T-helper 1 cell treated with Interleukin-12 subunit alpha and Interleukin-12 subunit beta and Interleukin-4 antibody, amounts not matched to agents 30 ng/mL and 1 ng/mL, for 36 hours (primary cell): ENCODE results near the gene ZFHX2. TPM values are rescaled to one million over a fixed set of nuclear protein-coding genes. Genes with fewer than 3 reads are reported as not detected.
"Not testable (repeated sequence)": the region's sequence is repeated elsewhere in the genome, so short reads cannot be mapped to it uniquely, and the experiment has no call there.

Experiments used
- intact Hi-C: fragments of 100-400 bp; cut with micrococcal nuclease; formaldehyde crosslinking; loops from one replicate; pipeline ENCODE4 v1.15.1; 2024
- total RNA-seq: library from RNA; stranded (reverse); gene quantifications from 2 replicates; pipeline ENCODE4 v1.2.3, GENCODE V29; 2022

ZFHX2 gene
- total RNA-seq, 1 donor from 2014 or later = 2.9 TPM

DNA sequence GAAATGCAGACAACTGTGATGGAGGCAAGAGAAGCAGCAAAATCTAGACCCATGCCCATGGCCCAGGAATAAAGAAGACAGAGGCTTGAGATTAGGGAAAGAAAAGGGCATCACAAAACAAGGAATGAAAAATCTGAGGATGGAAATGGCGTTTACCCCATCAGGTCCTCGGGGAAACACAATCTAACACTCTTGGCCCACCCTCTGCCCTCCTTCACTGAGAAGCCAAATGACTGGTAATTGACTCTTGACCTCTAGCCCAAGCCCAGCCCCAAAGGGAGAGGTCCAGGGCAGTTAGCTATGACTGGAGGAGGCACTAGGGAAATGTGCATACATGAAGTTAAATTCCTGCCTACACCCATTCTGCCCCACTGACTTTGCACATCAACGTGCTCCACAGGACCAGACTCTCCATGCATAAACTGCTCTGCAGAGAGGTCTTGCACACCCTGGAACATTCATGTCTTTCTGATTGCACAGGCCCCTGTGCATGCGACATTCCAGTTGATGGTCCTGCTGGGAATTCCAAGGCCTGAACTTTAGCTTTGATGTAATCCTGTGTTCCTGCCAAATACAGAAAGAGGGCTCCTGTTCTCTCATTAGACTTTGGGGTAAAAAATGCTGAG lies 5.7 kb downstream of the ZFHX2 start:
- intact Hi-C loops = no loop called here

- intact Hi-C loops = no loop called here
Measured at GRCh38 chr14:23544511-23545447, 6.8 kb downstream of the ZFHX2 start.

DNA sequence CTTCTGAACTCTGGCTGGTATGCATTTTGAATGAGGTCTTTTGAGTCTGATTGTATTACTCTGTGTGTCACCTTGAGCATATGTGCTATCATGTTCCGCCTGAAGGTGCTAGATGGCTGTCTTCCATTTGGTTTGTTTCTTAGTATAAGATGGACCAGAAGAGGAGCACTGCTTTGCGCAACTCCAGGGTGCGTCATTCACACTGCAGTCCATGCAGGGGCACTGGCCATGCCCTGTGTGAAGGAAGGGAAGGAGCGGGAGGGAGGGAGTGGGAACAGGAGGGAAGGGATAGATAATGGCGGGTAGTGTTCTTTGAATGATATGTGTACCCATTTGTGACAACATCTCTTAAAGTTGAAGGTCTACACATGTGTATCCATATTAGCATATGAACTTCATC lies 8.2 kb downstream of the ZFHX2 start:
- intact Hi-C loops = no loop called here

GRCh38 chr14:23542261-23542660 lies 9.3 kb downstream of the ZFHX2 start:
- intact Hi-C loops = no loop called here

DNA sequence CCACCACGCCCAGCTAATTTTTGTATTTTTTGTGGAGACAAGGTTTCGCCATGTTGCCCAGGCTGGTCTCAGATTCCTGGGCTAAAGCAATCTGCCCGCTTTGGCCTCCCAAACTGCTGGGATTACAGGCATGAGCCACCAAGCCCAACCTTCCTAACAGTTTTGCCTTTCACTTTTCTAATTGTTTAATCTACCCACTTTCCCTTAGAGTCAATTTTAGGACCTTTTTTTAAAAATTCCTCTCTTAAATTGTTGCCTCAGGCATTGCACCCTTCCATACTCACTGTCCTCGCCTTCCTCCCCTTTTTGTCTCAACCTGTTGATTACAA lies 11.5 kb downstream of the ZFHX2 start:
- intact Hi-C loops = no loop called here

DNA sequence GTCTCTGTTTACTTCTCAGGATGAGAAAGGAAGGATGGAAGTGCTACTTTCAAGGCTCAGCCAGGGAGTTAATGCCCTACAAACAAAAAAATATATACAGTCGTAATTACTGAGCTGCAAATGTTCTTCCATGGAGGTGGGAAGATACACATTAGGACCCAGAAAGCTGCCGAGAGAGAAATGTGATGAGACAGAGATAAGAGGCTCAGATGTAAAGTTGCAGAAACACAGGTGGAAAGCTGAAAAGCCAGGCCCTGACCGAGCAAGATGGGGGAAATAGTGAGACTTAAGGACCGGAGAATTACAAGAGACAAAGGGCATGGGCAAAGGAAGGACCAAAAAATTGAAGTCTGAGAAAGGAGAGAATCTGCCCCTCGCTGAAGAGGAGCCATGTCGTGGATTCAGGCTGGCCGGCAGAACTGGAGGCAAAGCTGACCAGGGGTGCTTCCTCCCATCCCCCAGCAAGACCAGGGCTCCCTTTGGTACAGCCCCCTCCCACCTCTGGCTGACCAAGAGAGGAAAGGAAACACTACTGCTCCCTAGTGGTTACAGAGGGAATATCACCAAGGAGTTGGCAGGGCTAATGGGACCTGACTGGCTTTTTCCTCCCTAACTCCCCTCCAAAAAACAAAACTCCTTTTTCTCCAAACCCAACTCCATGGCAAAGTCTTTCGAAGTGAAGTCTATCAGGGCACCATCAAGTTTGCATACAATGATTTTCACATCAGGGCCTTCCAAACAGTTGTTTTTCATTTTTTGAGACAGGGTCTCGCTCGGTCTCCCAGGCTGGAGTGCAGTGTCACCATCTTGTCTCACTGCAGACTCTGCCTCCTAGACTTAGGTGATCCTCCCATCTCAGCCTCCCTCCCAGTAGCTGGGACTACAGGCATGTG lies 12.1 kb downstream of the ZFHX2 start:
- intact Hi-C loops = loop anchor here (1.0 to 2.0 kb wide), 4 partner anchors 17 to 211 kb away; partner anchors contain the start of gene THTPA

DNA sequence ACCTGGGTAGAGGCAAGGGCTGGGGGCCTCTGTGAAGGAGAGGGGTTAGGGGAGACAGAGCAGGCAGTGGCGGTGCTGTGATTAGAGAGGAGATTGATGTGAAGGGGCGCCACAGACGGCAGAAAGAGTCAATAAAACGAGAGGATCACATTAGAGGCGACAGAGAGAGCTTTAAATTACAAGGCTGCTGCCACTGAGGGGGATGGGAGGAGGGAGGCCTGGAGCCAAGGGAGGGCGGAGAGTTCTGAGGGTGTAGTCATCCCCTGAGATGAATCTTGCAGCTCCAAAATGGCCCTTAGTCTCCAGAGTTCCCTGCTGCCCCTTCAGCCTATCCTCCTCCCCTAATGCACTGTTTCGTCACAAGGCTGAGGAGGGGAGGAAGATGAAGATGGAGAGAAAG lies 12.8 kb downstream of the ZFHX2 start:
- intact Hi-C loops = loop anchor here (1.0 to 2.0 kb wide), 4 partner anchors 18 to 210 kb away; partner anchors contain the start of gene THTPA

- intact Hi-C loops = loop anchor here (2.0 kb wide), 1 partner anchor 19 kb away; the partner anchor contains the start of gene THTPA
Measured at GRCh38 chr14:23538050-23538718, 13.4 kb downstream of the ZFHX2 start.

DNA sequence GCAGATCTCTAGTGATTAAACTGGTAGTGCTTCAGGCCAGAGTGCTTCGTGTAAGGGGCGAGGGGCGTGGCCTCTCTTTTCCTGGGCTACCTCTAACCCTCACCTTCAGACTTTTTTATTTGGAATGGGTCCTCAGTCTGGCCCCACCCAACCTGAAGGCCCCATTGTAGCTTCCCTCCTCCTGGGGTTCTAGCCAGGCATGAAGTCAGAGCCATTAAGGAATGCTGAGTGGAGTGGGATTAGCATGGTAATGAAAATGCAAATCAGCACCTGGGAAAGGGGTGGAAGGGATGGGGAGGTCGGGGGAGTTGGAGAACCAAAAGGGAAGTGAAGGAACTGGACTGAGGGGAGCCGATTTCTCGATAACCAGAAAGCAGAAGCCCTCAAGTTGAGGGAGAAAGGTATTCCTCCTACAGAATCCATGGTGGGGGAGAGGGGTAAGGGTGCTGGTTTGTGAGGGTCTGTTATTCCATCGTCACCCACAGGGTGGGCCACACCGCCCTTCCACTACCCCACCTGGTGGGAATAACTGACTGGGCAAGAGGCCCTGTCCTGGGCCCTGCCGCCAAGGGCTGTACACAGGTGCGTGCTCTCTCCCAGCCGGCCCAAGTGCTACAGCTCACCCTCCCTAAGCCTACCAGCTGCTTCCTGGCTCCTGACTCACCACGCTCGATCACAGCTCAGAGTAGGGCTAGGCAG lies 14.1 kb downstream of the ZFHX2 start:
- intact Hi-C loops = loop anchor here (2.0 kb wide), 1 partner anchor 19 kb away; the partner anchor contains the start of gene THTPA

DNA sequence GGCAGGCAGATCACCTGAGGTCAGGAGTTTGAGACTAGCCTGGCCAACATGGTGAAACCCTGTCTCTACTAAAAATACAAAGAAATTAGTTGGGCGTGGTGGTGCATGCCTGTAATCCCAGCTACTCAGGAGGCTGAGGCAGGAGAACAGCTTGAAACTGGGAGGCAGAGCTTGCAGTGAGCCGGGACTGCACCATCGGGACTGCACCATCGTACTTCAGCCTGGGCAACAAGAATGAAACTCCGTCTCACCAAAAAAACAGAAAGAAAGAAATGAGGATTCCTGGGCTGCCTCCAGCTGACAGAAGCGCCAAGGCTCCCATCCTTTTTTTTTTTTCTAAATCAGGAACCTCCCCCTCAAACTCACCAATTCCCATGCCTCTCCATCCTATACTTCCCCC lies 14.7 kb downstream of the ZFHX2 start:
- intact Hi-C loops = not testable (repeated sequence)

GRCh38 chr14:23536494-23536893 lies 15.1 kb downstream of the ZFHX2 start:
- intact Hi-C loops = no loop called here

DNA sequence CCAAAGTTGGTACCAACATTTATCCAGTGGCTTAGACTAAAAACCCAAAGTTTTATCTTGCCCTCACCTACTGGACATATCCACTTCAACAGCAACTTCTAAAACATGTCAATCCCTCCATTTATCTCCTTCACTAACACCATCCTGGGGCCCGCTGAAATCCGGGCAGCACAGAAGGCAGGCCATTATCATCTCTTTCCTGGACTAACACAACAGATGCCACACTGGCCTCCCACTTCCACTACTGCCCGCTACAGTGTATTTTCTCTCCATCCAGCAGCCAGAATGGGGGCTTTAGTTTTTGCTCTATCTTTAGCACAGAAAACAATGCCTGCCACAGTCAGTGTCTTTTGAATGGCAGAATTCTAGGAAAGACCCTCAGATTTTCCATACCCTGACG lies 15.6 kb downstream of the ZFHX2 start:
- intact Hi-C loops = no loop called here

GRCh38 chr14:23533652-23534435 lies 17.7 kb downstream of the ZFHX2 start:
- intact Hi-C loops = no loop called here

GRCh38 chr14:23532658-23533057 lies 18.9 kb downstream of the ZFHX2 start:
- intact Hi-C loops = no loop called here

DNA sequence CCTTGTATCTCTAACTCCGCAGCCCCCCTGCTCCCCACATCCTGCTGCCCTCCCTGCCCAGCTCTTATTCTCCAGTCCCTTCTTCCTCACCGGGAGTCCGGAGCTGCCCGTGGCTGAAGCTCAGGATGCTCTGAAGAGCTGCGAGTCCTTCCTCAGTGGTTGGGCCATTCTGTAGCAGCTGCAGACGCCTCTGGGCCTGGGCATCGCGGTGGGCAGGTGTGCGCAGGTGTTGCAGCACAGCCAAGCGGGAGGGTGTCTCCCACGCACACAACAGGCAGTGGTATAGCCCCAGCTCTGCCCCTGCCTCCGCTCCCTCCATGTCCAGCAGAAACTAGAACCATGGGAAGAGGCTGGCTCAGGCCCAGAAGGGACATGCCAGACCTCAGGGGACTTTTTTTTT lies 20.2 kb downstream of the ZFHX2 start:
- intact Hi-C loops = no loop called here

GRCh38 chr14:23530375-23531055 lies 21.1 kb downstream of the ZFHX2 start:
- intact Hi-C loops = no loop called here

- intact Hi-C loops = no loop called here
Measured at GRCh38 chr14:23529016-23529415, 22.5 kb downstream of the ZFHX2 start.

DNA sequence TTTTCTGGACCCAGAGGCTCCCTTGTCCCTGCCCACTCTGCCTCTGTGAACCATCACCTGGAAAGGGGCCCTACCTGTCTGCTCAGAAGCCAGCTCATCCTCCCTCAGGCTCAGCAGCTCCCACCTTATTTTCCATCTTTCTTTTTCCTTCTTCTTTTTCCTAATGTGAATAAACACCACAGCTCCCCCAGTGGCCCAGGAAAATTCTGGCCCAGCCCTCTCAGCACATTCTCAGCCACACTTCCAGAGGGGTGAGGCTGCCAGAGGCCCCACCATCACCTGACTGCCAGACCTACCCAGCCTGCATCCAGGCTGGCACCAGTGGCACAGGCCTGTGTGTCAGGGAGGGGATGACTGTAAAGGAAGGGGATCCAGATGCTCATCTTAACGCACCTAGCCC lies 23.0 kb downstream of the ZFHX2 start:
- intact Hi-C loops = no loop called here

DNA sequence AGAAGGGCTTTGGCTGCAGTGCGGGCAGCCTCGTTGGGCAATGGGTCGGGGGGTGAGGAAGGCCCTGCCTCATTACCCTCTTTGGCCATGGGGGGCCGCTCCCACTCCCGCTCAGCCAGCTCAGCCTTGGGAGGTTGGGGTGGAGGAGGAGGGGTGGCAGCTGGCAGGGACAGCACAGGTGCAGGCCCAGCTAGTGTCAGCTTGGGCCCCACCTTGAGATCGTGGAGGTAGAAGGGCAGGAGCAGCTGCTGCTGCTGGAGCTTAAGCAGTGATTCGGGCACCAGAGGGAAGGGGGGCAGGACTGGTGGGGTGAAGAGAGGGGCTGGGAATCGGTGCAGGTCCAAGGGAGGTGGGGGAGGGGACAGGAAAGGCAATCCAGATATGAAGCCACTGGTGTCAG lies 26.0 kb downstream of the ZFHX2 start:
- intact Hi-C loops = no loop called here
